ENCODE measurements around the gene LRRC27.

DNA sequence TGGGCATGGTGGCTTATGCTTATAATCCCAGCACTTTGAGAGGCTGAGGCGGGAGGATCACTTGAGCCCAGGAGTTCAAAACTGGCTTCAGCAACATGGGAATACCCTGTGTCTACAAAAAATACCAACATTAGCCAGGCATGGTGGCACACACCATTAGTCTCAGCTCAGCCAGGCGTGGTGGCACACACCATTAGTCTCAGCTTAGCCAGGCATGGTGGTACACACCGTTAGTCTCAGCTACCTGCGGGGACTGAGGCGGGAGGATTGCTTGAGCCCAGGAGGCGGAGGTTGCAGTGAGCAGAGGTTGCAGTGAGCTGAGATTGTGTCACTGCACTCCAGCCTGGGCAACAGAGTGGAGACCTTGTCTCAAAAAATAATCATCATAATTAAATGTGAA lies 9.0 kb downstream of the LRRC27 start:
- TF ChIP-seq, protein P1, sequence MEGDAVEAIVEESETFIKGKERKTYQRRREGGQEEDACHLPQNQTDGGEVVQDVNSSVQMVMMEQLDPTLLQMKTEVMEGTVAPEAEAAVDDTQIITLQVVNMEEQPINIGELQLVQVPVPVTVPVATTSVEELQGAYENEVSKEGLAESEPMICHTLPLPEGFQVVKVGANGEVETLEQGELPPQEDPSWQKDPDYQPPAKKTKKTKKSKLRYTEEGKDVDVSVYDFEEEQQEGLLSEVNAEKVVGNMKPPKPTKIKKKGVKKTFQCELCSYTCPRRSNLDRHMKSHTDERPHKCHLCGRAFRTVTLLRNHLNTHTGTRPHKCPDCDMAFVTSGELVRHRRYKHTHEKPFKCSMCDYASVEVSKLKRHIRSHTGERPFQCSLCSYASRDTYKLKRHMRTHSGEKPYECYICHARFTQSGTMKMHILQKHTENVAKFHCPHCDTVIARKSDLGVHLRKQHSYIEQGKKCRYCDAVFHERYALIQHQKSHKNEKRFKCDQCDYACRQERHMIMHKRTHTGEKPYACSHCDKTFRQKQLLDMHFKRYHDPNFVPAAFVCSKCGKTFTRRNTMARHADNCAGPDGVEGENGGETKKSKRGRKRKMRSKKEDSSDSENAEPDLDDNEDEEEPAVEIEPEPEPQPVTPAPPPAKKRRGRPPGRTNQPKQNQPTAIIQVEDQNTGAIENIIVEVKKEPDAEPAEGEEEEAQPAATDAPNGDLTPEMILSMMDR (conservative IDR thresholded peaks at IDR 0.05; ENCODE audit: low read length) = no peak
- TF ChIP-seq EZH2phosphoT487 (IDR thresholded peaks at IDR 0.05; ENCODE audit: borderline replicate concordance, low read depth, low read length) = no peak
